CMK (cell line): ENCODE measurements around the gene GAB1.

Source experiments
- DNase-seq: peaks from one replicate; pipeline ENCODE4 v3.0.0-alpha.2; 2010; ENCODE audit warnings: low read depth

Gene GAB1

GRCh38 chr4:143336781-143337599, at the start of gene GAB1:
TSS of gene GAB1 (plus strand) at chr4:143336876. CDS start at chr4:143337189, 313 bp downstream.
- DNase-seq = peak; percentile 30

GRCh38 chr4:143287572-143287923, 49.1 kb upstream of the GAB1 start:
- no peak for DNase-seq

DNA sequence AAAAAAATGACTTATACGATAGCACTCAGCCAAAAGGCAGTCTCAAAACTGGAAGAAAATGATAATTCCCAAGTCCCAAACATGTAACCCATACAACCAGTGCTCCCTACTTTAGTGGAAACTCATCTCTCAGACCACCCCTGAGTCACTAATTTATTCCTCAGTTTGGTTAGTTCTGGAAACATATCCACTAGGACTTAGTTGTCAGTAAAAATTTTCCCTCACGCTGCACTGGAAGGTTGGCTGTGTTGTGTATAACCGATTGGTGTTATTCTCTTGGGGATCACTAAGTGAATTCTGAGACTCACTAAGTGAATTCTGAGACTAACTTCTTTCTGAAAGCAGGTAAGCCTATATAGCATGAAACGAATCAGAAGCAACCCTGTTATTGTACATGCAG, 48.5 kb upstream of the GAB1 start:
- no peak for DNase-seq

GRCh38 chr4:143289370-143289769, 47.3 kb upstream of the GAB1 start:
- no peak for DNase-seq

DNA sequence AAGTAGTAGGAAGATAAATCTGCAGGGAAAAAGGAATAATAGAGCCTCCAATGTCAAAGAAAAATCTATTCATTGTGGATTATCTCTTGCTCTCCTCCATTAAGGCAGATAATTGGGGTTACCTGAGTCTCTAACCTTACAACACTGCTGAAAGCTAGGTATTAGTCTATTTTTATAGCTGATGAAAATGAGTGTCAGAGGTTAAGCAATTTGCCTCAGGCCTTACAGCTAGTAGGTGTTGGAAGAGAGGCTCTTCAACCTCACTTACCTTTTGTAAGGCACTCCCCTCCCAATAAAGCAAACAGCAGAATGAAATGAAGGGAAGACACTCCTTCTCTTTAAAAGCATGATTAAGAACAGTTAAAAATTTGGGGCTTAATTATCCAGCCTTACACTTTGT, 45.4 kb upstream of the GAB1 start:
- no peak for DNase-seq

- DNase-seq = no peak
Measured at GRCh38 chr4:143292858-143293257, 43.8 kb upstream of the GAB1 start.

DNA sequence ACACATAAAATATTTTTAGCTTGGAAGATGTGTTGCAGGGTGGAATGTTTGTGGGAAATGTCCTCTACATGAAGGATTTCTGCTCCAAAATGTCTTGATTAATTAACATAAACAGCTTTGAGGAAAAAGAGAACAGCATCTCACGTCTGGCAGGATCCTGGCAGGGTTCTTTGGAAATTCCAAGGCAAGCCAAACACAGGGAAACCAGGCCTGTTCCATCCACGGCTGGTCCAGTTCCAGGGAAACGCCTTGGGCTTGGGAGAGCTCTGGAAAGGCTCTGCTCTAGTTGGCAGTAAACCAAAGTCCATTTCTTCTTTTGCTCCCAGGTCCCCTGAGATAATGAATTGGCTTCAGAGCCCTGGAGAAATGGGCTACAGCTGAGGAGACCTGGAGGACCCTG, 42.4 kb upstream of the GAB1 start:
- DNase-seq = no peak

DNA sequence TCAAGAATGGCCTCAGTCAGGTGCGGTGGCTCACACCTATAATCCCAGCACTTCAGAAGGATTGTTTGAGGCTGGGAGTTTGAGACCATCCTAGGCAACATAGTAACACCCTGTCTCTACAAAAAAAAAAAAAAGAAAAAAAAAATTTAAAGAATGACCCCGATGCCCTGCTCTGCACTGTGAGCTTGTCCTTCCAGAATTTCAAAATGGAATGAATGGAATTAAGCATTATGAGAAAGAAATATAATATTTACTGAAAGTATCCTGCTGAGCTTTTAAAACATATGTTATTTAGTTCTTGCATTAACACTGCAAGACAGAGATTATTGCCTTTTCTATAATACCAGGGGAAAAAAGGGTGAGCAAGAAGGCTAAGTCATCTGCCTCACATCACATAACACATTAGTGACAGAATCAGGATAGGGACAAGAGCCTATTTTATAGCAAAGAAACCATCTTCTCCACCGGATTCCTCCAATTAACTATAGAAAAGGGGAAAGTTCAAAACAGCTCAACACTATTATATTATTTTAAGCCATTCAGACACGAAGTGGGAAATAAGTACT, 41.9 kb upstream of the GAB1 start:
- no peak for DNase-seq

DNA sequence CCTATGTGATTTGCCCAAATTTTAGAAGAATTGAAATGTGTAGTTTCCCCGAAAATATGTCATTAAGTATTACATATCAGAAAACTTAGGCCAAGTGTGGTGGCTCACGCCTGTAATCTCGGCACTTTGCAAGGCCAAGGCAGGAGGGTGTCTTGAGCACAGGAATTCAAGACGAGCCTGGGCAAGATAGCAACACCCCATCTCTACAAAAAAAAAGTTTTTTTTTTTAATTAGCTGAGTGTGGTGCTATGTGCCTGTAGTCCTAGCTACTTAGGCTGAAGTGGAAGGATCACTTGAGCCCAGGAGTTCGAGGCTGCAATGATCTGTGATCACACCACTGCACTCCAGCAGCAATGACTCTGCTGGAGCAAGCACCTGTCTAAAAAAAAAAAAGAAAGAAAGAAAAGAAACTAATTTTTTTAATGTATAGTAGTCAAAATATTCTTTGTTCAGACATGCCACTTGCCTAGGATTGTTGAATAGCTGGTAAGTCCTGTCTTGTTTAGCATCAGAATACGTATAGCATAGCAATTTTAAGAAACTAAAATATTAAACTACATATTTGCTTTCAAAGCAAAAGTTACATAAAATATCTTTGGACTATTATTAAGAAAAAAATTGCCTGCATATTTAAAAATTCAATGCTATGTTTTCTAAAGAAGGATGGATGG, 40.1 kb upstream of the GAB1 start:
- no peak for DNase-seq

DNA sequence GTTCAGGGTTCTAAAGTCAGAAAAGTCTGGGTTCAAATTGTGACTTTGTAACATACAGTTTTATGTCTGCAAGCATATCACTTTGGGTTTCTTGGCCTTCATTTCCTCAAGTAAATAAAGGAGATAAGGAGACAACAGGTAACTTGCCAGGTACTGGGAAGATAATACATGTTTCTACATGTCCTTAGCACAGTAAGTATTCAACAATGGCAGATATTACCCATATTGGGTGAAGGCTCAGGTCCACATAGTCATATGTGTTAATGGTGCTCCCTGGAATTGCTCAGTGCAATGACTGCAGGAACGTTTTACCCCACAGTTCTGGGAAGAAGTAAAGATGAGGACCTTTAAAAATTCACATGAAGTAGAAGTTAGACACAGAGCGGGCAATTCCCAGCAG, 35.8 kb upstream of the GAB1 start:
- DNase-seq = no peak

DNA sequence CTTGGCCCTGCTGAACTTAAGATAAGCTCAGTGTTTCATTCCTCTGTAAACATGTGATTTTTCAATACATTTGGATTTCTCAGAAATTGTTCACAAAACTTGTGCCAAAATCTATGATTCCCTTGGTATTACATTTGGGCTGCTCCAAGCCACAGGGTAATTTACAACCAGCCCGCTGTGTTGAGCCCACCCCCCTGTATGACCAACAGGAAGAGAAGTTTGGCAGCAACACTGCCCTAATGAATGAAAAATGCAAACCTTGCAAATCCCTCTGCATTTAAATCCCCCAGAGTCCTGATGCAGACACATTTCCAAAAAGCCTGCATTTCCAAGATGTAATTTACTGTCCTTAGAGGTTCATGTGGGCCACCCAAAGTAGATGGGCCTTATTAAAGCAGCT, 34.1 kb upstream of the GAB1 start:
- no peak for DNase-seq

DNA sequence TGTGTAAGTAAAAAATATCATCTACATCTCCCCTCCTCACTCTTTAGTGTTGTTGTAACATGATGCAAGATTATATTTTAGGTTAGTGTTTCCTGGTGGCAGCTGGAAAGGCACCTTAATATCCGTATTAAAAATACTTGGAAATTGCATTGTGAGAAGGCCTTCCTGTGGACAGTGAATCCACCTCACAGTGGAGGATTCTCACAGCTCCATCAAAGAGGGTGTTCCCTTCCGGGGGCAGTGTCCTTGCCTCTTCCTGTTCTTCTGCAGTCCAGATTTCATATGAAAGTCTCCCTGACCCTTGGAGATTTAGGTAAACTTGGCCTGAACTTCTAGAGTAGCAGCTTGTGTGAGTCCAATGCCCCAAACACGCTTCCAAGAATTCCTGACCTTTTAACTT, 29.9 kb upstream of the GAB1 start:
- DNase-seq = no peak

DNA sequence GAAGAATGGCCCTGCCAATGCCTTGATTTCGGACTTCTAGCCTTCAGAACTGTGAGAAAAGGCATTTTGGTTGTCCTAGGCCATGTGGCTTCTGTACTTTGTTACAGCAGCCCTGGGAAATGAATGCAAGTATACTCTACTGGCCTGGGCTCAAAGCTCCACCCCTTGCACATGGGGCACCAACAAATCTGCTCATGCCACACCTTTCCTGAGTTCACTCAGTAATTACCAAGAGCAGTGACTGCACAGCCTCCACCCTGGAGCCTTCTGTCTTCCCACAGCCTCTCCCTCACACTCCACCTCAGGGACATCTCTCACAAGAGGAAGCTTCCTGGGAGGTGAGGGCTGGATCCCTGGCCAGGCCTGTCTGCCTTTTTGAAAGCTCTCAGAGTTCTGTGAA, 29.1 kb upstream of the GAB1 start:
- no peak for DNase-seq

GRCh38 chr4:143308377-143308776, 28.3 kb upstream of the GAB1 start:
- no peak for DNase-seq

GRCh38 chr4:143311924-143312323, 24.8 kb upstream of the GAB1 start:
- DNase-seq = no peak

- DNase-seq = no peak
Measured at GRCh38 chr4:143313521-143313920, 23.2 kb upstream of the GAB1 start.

- DNase-seq = no peak
Measured at GRCh38 chr4:143313996-143314395, 22.7 kb upstream of the GAB1 start.

GRCh38 chr4:143320113-143320512, 16.6 kb upstream of the GAB1 start:
- no peak for DNase-seq

DNA sequence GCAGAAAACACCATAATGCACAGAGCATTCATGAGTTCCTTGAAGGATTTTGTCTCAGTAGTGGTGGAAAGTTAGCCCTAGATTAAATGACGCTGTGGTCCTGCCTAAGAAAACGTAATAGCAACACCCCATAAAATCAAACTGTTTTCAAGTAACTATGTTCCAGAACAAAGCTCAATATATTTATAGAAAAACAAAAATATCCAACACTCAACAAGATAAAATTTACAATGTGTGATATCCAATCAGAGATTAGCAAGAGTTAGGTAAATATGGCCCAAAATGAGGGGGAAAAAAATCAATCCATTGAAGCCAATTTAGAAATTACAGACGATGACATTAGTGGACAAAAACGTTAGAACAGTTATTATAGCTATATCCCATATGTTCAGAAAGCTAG, 9.9 kb upstream of the GAB1 start:
- DNase-seq = no peak

DNA sequence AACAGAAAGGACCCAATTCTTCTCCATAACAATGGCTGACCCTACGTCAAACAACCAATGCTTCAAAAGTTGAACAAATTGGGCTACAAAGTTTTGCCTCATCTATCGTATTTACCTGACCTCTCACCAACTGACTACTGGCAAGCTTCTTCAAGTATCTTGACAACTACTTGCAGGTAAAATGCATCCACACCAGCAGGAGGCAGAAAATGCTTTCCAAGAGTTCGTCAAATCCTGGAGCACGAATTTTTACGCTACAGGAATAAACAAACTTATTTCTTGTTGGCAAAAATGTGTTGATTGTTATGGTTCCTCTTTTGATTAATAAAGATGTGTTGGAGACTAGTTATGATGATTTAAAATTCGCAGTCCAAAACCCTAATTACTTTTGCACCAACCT, 6.7 kb upstream of the GAB1 start:
- DNase-seq = no peak

DNA sequence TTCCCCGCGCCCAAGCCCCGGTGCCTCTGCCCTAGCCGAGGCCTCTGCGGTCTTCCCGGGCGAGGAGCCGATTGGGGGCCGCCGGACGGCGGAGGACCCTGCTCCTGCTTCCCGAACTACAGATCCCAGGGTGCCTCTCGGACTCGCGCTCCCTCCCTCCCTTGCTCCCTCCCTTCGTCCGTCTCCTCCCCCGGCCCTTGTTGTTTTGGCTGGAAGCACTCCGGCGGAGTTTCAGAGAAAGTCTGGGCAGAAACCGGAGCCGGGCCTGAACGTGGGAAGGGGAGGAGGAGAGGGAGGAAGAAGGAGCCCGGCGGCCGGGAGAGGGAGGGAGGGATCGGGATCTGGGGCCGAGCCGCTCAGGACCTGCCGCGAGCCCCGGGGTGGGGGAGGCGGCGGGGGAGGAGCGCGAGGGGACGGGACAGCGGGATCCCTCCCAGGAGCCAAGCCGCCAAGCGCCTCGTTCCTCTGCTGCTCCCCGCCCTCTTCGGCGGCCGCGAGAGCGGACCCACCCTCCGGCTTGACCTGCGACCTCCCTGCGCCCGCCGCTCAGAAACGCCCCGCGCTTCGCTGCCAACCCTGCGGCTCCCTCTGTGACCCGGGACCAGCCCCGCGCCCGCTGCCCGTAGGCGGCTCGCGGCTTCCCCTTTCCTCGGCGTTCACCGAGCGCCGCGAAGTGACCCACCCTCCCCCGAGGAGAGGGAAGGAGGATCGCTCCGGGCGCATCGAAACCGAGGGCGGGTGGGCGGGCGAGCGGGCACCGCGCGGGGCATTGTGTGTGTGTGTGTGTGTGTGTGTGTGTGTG, 496 bp upstream of the GAB1 start:
- DNase-seq = no peak

DNA sequence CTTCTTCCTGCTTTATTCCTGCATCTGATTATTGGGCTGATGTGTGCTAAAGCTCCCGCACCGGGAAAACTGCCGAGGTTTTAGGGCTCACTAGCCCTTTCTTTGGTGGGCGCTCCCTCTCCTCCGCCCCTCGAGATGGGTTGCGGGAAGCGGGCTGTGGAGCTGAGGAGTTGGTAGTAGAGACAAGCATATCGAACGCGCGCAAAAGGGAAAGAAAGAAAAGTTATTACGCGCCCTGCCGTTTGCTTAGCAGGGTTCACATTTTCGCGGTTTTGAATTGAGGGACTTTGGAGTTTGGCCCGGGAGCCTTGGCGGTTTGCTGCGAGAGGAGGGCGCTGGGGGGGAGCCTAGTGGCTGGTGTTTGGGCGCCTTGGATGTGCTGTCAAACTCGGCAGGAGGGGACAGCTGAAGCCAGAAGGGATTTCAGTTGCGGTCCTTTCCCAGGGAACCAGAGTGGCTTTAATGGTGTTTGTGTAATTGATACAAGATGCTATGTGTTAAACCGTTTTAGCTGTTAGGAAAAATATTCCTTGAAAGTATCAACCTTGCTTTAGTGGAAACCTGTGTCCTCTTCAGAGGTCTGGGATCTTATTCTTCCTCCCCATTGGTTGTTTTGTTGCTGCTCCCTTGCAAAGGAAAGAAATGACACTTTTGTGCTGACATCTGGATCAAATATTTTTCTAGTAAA, 1.1 kb downstream of the GAB1 start:
- DNase-seq = no peak
